ENCODE measurements around the gene TPT1.

GRCh38 chr13:45297456-45298205 is 43.4 kb downstream of the TPT1 start:
- TF ChIP-seq CTCF (IDR thresholded peaks at IDR 0.05; ENCODE audit: borderline replicate concordance, extremely low read depth, low read length, poor library complexity, severe bottlenecking) (no peak), EZH2 (IDR thresholded peaks at IDR 0.05; ENCODE audit: borderline replicate concordance, low read depth, low read length, severe bottlenecking) (no peak)

All from DND-41 (cell line).